Measurements from ENCODE around the gene PLA2G1B.

- TF ChIP-seq CTCF (IDR thresholded peaks at IDR 0.05; ENCODE audit: low read length) (no peak), EZH2phosphoT487 (IDR thresholded peaks at IDR 0.05; ENCODE audit: low read length) (no peak)
Observed at GRCh38 chr12:120339256-120339655, 11.7 kb upstream of the PLA2G1B start.
